IPS-NIHi7 (cell line): Measurements from ENCODE around the gene ZMIZ1.
A peak's percentile ranks its signal among the peaks of the same experiment; 100 is the strongest.

ENCODE experiments used
- DNase-seq: peaks from one replicate; pipeline ENCODE4 v3.0.0; 2012; ENCODE audit warnings: mixed read lengths; ENCODE audit errors: extremely low spot score

Gene ZMIZ1

GRCh38 chr10:79173582-79174262, 105.0 kb downstream of the ZMIZ1 start:
- DNase-seq, result no peak

GRCh38 chr10:79176052-79176501, 107.3 kb downstream of the ZMIZ1 start:
- no peak for DNase-seq

GRCh38 chr10:79176949-79177602, 108.3 kb downstream of the ZMIZ1 start:
- DNase-seq, result no peak

GRCh38 chr10:79178070-79178576, 109.4 kb downstream of the ZMIZ1 start:
- no peak for DNase-seq

- DNase-seq, result peak; percentile 50
Measured at GRCh38 chr10:79178614-79179163, 109.9 kb downstream of the ZMIZ1 start.

GRCh38 chr10:79179164-79179956, 110.6 kb downstream of the ZMIZ1 start:
- DNase-seq, result peak; percentile 44

GRCh38 chr10:79179957-79180309, 111.2 kb downstream of the ZMIZ1 start:
- no peak for DNase-seq

GRCh38 chr10:79180414-79181221, 111.9 kb downstream of the ZMIZ1 start:
- no peak for DNase-seq

GRCh38 chr10:79181227-79181626, 112.5 kb downstream of the ZMIZ1 start:
- no peak for DNase-seq

- no peak for DNase-seq
Measured at GRCh38 chr10:79181698-79182521, 113.1 kb downstream of the ZMIZ1 start.

GRCh38 chr10:79182781-79183467, 114.2 kb downstream of the ZMIZ1 start:
- DNase-seq, result no peak

- DNase-seq, result no peak
Measured at GRCh38 chr10:79183468-79183865, 114.7 kb downstream of the ZMIZ1 start.

GRCh38 chr10:79184145-79184625, 115.4 kb downstream of the ZMIZ1 start:
- DNase-seq, result no peak

GRCh38 chr10:79184657-79185056, 115.9 kb downstream of the ZMIZ1 start:
- DNase-seq, result no peak

GRCh38 chr10:79185067-79185774, 116.5 kb downstream of the ZMIZ1 start:
- no peak for DNase-seq

GRCh38 chr10:79185796-79186374, 117.1 kb downstream of the ZMIZ1 start:
- no peak for DNase-seq

- DNase-seq, result no peak
Measured at GRCh38 chr10:79186486-79187120, 117.8 kb downstream of the ZMIZ1 start.
